ENCODE data around the gene C1orf21.
A peak's percentile ranks its signal among the peaks of the same experiment; 100 is the strongest.

Gene C1orf21

GRCh38 chr1:184445997-184446396 lies 59.2 kb downstream of the C1orf21 start:
- H3K4me3 ChIP-seq (ENCODE audit: control insufficient read depth, low read depth, low read length), result no peak overlapping the region
- DNase-seq (ENCODE audit: low read depth), result no peak
- no peak for TF ChIP-seq CTCF (IDR thresholded peaks at IDR 0.05; ENCODE audit: control insufficient read depth, insufficient read depth, low read depth, low read length, missing control alignments)

GRCh38 chr1:184447651-184448185 lies 60.9 kb downstream of the C1orf21 start:
- TF ChIP-seq CTCF (IDR thresholded peaks at IDR 0.05; ENCODE audit: control insufficient read depth, insufficient read depth, low read depth, low read length, missing control alignments), result no peak
- DNase-seq (ENCODE audit: low read depth), result no peak

GRCh38 chr1:184449916-184450315 lies 63.1 kb downstream of the C1orf21 start:
- no peak for TF ChIP-seq CTCF (IDR thresholded peaks at IDR 0.05; ENCODE audit: control insufficient read depth, insufficient read depth, low read depth, low read length, missing control alignments)
- H3K4me3 ChIP-seq (ENCODE audit: control insufficient read depth, low read depth, low read length), result no peak overlapping the region
- no peak for DNase-seq (ENCODE audit: low read depth)

More at GRCh38 chr1:184447651-184448185, 60.9 kb downstream of the C1orf21 start:
- no peak overlapping the region for H3K4me3 ChIP-seq (ENCODE audit: control insufficient read depth, low read depth, low read length)

GRCh38 chr1:184455786-184456185 lies 69.0 kb downstream of the C1orf21 start:
- TF ChIP-seq CTCF (IDR thresholded peaks at IDR 0.05; ENCODE audit: control insufficient read depth, insufficient read depth, low read depth, low read length, missing control alignments), result no peak
- no peak for DNase-seq (ENCODE audit: low read depth)
- H3K4me3 ChIP-seq (ENCODE audit: control insufficient read depth, low read depth, low read length), result no peak overlapping the region

GRCh38 chr1:184456189-184456588 lies 69.4 kb downstream of the C1orf21 start:
- no peak for DNase-seq (ENCODE audit: low read depth)
- H3K4me3 ChIP-seq (ENCODE audit: control insufficient read depth, low read depth, low read length), result no peak overlapping the region
- no peak for TF ChIP-seq CTCF (IDR thresholded peaks at IDR 0.05; ENCODE audit: control insufficient read depth, insufficient read depth, low read depth, low read length, missing control alignments)

- no peak for TF ChIP-seq CTCF (IDR thresholded peaks at IDR 0.05; ENCODE audit: control insufficient read depth, insufficient read depth, low read depth, low read length, missing control alignments)
- DNase-seq (ENCODE audit: low read depth), result peak; percentile 25
Measured at GRCh38 chr1:184457500-184457899, 70.7 kb downstream of the C1orf21 start.

GRCh38 chr1:184461321-184461720 lies 74.5 kb downstream of the C1orf21 start:
- DNase-seq (ENCODE audit: low read depth), result no peak
- no peak overlapping the region for H3K4me3 ChIP-seq (ENCODE audit: control insufficient read depth, low read depth, low read length)
- TF ChIP-seq CTCF (IDR thresholded peaks at IDR 0.05; ENCODE audit: control insufficient read depth, insufficient read depth, low read depth, low read length, missing control alignments), result no peak

More at GRCh38 chr1:184457500-184457899, 70.7 kb downstream of the C1orf21 start:
- no peak overlapping the region for H3K4me3 ChIP-seq (ENCODE audit: control insufficient read depth, low read depth, low read length)
